Breast epithelium (tissue), 4 donors: ENCODE measurements around the gene CABP4. TPM values are rescaled to one million over a fixed set of nuclear protein-coding genes. Genes with fewer than 3 reads are reported as not detected.
A peak's percentile ranks its signal among the peaks of the same experiment; 100 is the strongest.
"Not testable (repeated sequence)": the region's sequence is repeated elsewhere in the genome, so short reads cannot be mapped to it uniquely, and the experiment has no call there.

ENCODE experiments used
- DNase-seq, 2 donors: peaks; one replicate each; pipeline ENCODE4 v3.0.0-alpha.2; 2019; ENCODE audit warnings: low spot score in 2 of 2
- H3K27ac ChIP-seq, 2 donors: fragments of 200-600 bp; sonication (generic) in 1 of 2; one replicate each; pipeline ENCODE4 v1.5.1; 2016 to 2019; ENCODE audit warnings: mild to moderate bottlenecking in 1 of 2
- H3K27me3 ChIP-seq, 2 donors: fragments of 200-600 bp; sonication (generic) in 1 of 2; one replicate each; pipeline versions ENCODE4 v1.5.1 to v1.6.0; 2017 to 2019; ENCODE audit warnings: control low read depth in 1 of 2, mild to moderate bottlenecking in 1 of 2
- H3K36me3 ChIP-seq: fragments of 200-600 bp; one replicate; pipeline ENCODE4 v1.5.1; 2019
- H3K4me1 ChIP-seq, 2 donors: fragments of 200-600 bp; sonication (generic); one replicate each; pipeline ENCODE4 v1.5.1; 2016 to 2019; ENCODE audit warnings: control low read depth in 1 of 2
- H3K4me3 ChIP-seq, 3 donors: fragments of 200-600 bp; sonication (generic); 1 replicate in 2 of 3; 2 replicates in 1 of 3; pipeline ENCODE4 v1.5.1; 2016 to 2019; ENCODE audit warnings: mild to moderate bottlenecking in 3 of 3, moderate library complexity in 2 of 3
- H3K9me3 ChIP-seq, 2 donors: fragments of 200-600 bp; sonication (generic) in 1 of 2; one replicate each; pipeline ENCODE4 v1.5.1; 2016 to 2019; ENCODE audit warnings: control low read depth in 1 of 2
- POLR2A ChIP-seq: fragments of 450-650 bp; IDR thresholded peaks from one replicate; pipeline ENCODE4 v1.6.1; 2016; ENCODE audit warnings: antibody characterized with exemption, mild to moderate bottlenecking, moderate library complexity
- POLR2AphosphoS5 ChIP-seq, 3 donors: sonication (generic); formaldehyde crosslinking; IDR thresholded peaks; one replicate each; pipeline ENCODE4 v1.6.1; 2017; ENCODE audit warnings: antibody characterized with exemption in 3 of 3
- intact Hi-C: fragments of 100-400 bp; cut with DNase I; formaldehyde crosslinking; loops from one replicate; pipeline ENCODE4 v1.15.1; 2023; ENCODE audit warnings: low total_unique reads
- total RNA-seq, 3 donors: library from RNA; depleted of rRNA; stranded (reverse); fragments of >200 nt; gene quantifications; one replicate each; pipeline ENCODE4 v1.1.0, GENCODE V29; 2016
- TF ChIP-seq, protein P1 (sequence below), 3 donors: fragments of 450-650 bp; IDR thresholded peaks; one replicate each; pipeline ENCODE4 v1.5.1; 2016 to 2017; ENCODE audit warnings: antibody characterized with exemption in 3 of 3, mild to moderate bottlenecking in 3 of 3, moderate library complexity in 3 of 3

The CABP4 gene
- total RNA-seq, 3 donors from 2014 or later, result 3.5 to 10.7 (median 3.9) TPM

DNA sequence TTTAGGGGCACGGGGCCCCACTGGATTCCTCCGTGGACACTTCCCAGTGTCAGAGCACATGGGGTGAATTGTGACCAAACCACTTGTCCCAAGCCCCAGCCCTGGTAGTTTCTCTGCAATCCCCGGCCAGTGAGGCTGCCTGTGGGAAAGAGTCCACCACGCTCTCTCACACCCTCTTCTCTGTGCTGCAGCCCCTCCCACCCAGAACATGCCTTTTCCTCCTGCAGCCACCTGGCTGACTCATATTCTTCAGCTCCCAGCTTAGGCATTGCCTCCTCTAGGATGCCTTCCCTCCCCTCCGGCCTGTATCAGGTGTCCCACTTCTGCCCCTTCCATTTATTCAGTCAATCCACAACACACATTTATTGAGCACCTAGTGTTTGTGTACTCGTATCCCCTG is 32.3 kb upstream of the CABP4 start:
- intact Hi-C loops, result no loop called here
- H3K9me3 ChIP-seq, result no peaks in the 10 kb centered on the region
- no peaks in the 10 kb centered on the region for H3K27me3 ChIP-seq
- no peak overlapping the region for H3K4me3 ChIP-seq
- peaks cover 7 to 14% of the 10 kb centered on the region in 2 donors for H3K4me1 ChIP-seq
- H3K36me3 ChIP-seq, result no peaks in the 10 kb centered on the region
- H3K27ac ChIP-seq, result no peak overlapping the region
- TF ChIP-seq, protein P1, sequence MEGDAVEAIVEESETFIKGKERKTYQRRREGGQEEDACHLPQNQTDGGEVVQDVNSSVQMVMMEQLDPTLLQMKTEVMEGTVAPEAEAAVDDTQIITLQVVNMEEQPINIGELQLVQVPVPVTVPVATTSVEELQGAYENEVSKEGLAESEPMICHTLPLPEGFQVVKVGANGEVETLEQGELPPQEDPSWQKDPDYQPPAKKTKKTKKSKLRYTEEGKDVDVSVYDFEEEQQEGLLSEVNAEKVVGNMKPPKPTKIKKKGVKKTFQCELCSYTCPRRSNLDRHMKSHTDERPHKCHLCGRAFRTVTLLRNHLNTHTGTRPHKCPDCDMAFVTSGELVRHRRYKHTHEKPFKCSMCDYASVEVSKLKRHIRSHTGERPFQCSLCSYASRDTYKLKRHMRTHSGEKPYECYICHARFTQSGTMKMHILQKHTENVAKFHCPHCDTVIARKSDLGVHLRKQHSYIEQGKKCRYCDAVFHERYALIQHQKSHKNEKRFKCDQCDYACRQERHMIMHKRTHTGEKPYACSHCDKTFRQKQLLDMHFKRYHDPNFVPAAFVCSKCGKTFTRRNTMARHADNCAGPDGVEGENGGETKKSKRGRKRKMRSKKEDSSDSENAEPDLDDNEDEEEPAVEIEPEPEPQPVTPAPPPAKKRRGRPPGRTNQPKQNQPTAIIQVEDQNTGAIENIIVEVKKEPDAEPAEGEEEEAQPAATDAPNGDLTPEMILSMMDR (IDR thresholded peaks at IDR 0.05), result no peak
- TF ChIP-seq POLR2A (no peak), POLR2AphosphoS5 (IDR thresholded peaks at IDR 0.05) (no peak)
- DNase-seq, result no peak

DNA sequence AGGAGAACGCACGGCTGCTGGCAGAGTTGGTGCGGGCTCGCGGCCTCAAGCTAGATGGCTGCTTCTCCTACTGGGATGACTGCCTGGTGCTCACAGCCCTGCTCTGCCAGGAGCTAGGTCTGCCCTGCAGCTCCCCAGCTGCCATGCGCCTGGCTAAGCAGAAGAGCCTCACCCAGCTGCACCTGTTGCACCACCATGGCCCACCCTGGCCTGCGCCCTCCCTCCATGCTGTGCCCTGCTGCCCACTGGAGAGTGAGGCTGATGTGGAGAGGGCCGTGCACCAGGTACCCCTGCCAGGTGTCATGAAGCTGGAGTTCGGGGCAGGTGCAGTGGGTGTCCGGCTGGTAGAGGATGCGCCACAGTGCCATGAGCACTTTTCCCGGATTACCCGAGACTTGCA is 31.7 kb upstream of the CABP4 start:
- Histone ChIP-seq H3K27ac (no peak overlapping the region), H3K4me3 (no peak overlapping the region), H3K4me1 (peaks cover 7 to 13% of the 10 kb centered on the region in 2 donors), H3K27me3 (no peaks in the 10 kb centered on the region), H3K9me3 (no peaks in the 10 kb centered on the region), H3K36me3 (no peaks in the 10 kb centered on the region)
- TF ChIP-seq, protein P1 (IDR thresholded peaks at IDR 0.05), result no peak
- TF ChIP-seq POLR2AphosphoS5 (IDR thresholded peaks at IDR 0.05) (no peak), POLR2A (no peak)
- DNase-seq, result no peak
- intact Hi-C loops, result no loop called here

DNA sequence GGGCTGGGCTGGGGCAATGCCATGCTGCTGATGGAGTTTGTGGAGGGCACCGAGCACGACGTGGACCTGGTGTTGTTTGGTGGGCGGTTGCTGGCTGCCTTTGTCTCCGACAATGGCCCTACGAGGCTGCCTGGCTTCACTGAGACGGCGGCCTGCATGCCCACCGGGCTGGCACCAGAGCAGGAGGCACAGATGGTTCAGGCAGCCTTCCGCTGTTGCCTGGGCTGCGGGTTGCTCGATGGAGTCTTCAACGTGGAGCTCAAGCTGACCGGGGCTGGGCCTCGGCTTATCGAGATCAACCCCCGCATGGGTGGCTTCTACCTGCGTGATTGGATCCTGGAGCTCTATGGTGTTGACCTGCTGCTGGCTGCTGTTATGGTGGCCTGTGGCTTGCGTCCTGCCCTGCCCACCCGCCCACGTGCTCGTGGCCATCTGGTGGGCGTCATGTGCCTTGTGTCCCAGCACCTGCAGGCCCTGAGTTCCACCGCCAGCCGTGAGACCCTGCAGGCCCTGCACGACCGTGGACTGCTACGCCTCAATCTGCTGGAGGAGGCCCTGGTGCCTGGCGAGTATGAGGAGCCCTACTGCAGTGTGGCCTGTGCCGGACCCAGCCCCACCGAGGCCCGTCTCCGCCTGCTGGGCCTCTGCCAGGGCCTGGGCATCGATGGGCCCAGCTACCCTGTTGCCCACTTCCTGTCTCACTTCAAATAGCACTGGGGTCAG is 31.1 kb upstream of the CABP4 start:
- intact Hi-C loops, result no loop called here
- H3K4me1 ChIP-seq, result peaks cover 7 to 11% of the 10 kb centered on the region in 2 donors
- no peak overlapping the region for H3K4me3 ChIP-seq
- H3K27me3 ChIP-seq, result no peaks in the 10 kb centered on the region
- DNase-seq, result no peak
- no peaks in the 10 kb centered on the region for H3K9me3 ChIP-seq
- no peaks in the 10 kb centered on the region for H3K36me3 ChIP-seq
- H3K27ac ChIP-seq, result no peak overlapping the region
- TF ChIP-seq, protein P1 (IDR thresholded peaks at IDR 0.05), result no peak
- TF ChIP-seq POLR2AphosphoS5 (IDR thresholded peaks at IDR 0.05) (no peak), POLR2A (no peak)

DNA sequence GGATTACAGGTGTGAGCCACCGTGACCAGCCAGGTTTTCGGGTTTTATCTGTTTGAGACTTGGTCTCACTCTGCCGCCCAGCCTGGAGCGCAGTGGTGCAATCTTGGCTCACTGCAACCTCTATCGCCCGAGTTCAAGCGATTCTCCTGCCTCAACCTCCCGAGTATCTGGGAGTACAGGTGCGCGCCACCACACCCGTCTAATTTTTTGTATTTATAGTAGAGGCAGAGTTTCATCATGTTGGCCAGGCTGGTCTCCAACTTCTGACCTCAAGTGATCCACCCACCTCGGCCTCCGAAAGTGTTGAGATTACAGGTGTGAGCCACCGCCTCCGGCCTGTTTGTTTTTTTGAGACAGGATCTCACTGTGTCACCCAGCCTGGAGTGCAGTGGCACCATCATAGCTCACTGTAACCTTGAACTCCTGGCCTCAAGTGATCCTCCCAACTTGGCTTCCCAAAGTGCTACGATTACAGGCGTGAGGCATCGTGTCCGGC is 27.7 kb upstream of the CABP4 start:
- DNase-seq, intact Hi-C loops, H3K27me3 ChIP-seq, H3K36me3 ChIP-seq, H3K9me3 ChIP-seq: not testable (repeated sequence)
- H3K4me1 ChIP-seq, result peaks cover 0 to 12% of the 10 kb centered on the region in 2 donors
- peak overlapping the region; percentile 76 to 98 (median 89) for H3K4me3 ChIP-seq
- peak overlapping the region; percentile 94 to 95 for H3K27ac ChIP-seq

DNA sequence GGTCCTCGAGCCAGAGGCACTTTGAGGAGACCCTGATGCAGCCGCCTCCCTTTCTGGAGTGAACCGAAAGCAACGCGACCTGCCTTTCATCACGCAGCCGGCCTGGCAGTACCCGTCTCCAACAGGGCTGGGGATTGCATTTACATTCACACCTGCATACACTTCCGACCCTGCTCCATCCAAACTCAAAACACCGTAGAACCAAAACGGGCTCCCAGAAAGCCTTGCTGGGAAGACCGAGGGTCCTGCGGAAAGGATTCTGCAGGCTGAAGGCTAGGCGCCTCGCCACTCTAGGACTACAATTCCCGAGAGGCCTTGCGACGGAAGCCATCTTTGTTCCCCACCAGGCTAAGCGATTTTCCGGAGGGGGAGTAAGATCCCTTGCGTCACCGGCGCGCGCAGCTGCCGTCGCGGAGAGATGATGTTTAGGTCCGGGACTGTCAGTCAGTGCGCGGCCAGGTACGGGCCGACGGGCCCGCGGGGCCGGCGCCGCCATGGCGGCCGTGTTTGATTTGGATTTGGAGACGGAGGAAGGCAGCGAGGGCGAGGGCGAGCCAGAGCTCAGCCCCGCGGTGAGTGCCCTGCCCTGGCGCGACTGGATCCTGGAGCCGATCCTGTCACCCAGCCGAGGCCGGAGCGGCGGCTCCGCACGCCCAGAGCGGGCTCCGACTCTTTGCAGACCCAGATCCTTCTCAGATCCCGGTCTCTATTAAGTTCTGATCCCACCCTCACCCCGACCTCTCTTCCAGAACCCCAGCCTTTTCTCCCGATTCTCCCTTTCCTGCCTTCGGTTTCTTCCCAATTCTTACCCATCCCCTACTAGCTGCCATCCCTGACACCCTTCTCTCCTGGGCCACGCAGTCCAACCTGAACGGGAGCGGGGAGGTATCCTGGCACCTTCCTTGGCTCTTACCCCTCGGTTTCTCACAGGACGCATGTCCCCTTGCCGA is 26.8 kb upstream of the CABP4 start, which contains the start of gene RPS6KB2:
TSS of gene RPS6KB2 (plus strand) at position 443 of the 950 bp plus-strand sequence. CDS start at position 495, 52 bp downstream.
- H3K27ac ChIP-seq, result peak within 1 kb of the TSS; percentile 94 to 95
- H3K27me3 ChIP-seq, result no peaks in the 10 kb centered on the region
- intact Hi-C loops, result no loop called here
- peaks cover 0 to 12% of the 10 kb centered on the region in 2 donors for H3K4me1 ChIP-seq
- no peaks in the 10 kb centered on the region for H3K36me3 ChIP-seq
- TF ChIP-seq POLR2AphosphoS5 (IDR thresholded peaks at IDR 0.05) (peak; percentile 94 to 97 (median 96)), POLR2A (peak; percentile 91)
- TF ChIP-seq, protein P1 (IDR thresholded peaks at IDR 0.05), result peak in 1 of 3 donors; percentile 7
- H3K9me3 ChIP-seq, result no peaks in the 10 kb centered on the region
- H3K4me3 ChIP-seq, result peak within 1 kb of the TSS; percentile 76 to 98 (median 89)
- peak; percentile 98 to 99 for DNase-seq
